ENCODE measurements around the gene ANKRD24.
"Not testable (repeated sequence)": the region's sequence is repeated elsewhere in the genome, so short reads cannot be mapped to it uniquely, and the experiment has no call there.

ANKRD24 gene

GRCh38 chr19:4182084-4182810 is at the start of gene ANKRD24, which contains the start of gene SIRT6:
Gene ANKRD24, plus strand, starts transcription at chr19:4182689. Its CDS starts 3,737 bp downstream, at chr19:4186426.
Gene SIRT6, minus strand, starts transcription at chr19:4182563. Its CDS starts 24 bp downstream, at chr19:4182539.
- ChIA-PET POLR2A (ENCODE audit: low non-redundant PET) (no interaction called here), CTCF (no interaction called here)
- peak within 1 kb of the TSS; percentile 81 for H3K27ac ChIP-seq
- TF ChIP-seq CTCF (conservative IDR thresholded peaks at IDR 0.05; ENCODE audit: low read depth): no peak
- peak; percentile 98 for DNase-seq (ENCODE audit: low spot score)

DNA sequence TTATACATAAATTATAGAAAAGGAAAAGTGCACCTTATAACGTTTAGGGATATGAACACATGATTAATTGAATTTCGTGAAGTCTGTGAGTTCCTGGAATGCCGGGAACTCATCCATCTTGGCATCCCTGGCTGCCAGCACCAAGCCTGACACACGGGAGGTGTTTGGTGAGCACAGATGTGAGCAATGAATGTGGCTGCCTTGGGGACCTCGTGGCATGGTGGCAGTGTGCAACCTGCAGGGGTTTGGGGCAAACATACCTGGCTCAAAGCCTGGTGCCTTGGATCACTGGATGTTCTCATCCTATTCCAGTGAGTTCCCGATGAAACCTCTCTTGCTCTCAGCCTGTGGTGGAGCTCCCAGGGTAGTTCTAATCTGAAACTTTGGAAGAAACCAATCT is 48.1 kb upstream of the ANKRD24 start:
- DNase-seq (ENCODE audit: low spot score): no peak
- peak overlapping the region; percentile 36 for H3K27ac ChIP-seq
- POLR2A ChIA-PET (ENCODE audit: low non-redundant PET): no interaction called here
- CTCF ChIA-PET: no interaction called here
- TF ChIP-seq CTCF (conservative IDR thresholded peaks at IDR 0.05; ENCODE audit: low read depth): no peak

- DNase-seq (ENCODE audit: low spot score); H3K27ac ChIP-seq; POLR2A ChIA-PET (ENCODE audit: low non-redundant PET): not testable (repeated sequence)
- CTCF ChIA-PET: interaction anchor here (0.7 kb wide), 1 partner anchor 24 kb away, joined by 4 read pairs; no protein-coding TSS in a partner anchor
Measured at GRCh38 chr19:4135386-4135785, 47.1 kb upstream of the ANKRD24 start.

GRCh38 chr19:4136680-4137088 is 45.8 kb upstream of the ANKRD24 start:
- DNase-seq (ENCODE audit: low spot score): no peak
- ChIA-PET POLR2A (ENCODE audit: low non-redundant PET) (no interaction called here), CTCF (interaction anchor here (0.8 kb wide), 1 partner anchor 318 kb away, joined by 5 read pairs; no protein-coding TSS in a partner anchor)
- H3K27ac ChIP-seq: no peak overlapping the region
- no peak for TF ChIP-seq CTCF (conservative IDR thresholded peaks at IDR 0.05; ENCODE audit: low read depth)

- H3K27ac ChIP-seq: peak overlapping the region; percentile 19; the same call in 1 of the 2 replicates
- ChIA-PET POLR2A (ENCODE audit: low non-redundant PET) (no interaction called here), CTCF (interaction anchor here (0.7 to 1.7 kb wide), 4 partner anchors 10 to 660 kb away, joined by 3 to 8 read pairs (median 4); no protein-coding TSS in a partner anchor)
- DNase-seq (ENCODE audit: low spot score): no peak
- TF ChIP-seq CTCF (conservative IDR thresholded peaks at IDR 0.05; ENCODE audit: low read depth): no peak
Measured at GRCh38 chr19:4138445-4138844, 44.0 kb upstream of the ANKRD24 start.

- POLR2A ChIA-PET (ENCODE audit: low non-redundant PET): no interaction called here
- H3K27ac ChIP-seq: peak overlapping the region; percentile 11
- TF ChIP-seq CTCF (conservative IDR thresholded peaks at IDR 0.05; ENCODE audit: low read depth): peak; percentile 70
- CTCF ChIA-PET: interaction anchor here (0.5 to 1.7 kb wide), 33 partner anchors 8 to 284 kb away, joined by 3 to 12 read pairs (median 4); partner anchors contain the start of gene EEF2
- peak; percentile 72 for DNase-seq (ENCODE audit: low spot score)
Measured at GRCh38 chr19:4139614-4140236, 42.8 kb upstream of the ANKRD24 start.

Data from RWPE1 (cell line).